T-helper 17 cell (primary cell): ENCODE measurements around the gene NFXL1. TPM values are rescaled to one million over a fixed set of nuclear protein-coding genes. Genes with fewer than 3 reads are reported as not detected.
A peak's percentile ranks its signal among the peaks of the same experiment; 100 is the strongest.
"Not testable (repeated sequence)": the region's sequence is repeated elsewhere in the genome, so short reads cannot be mapped to it uniquely, and the experiment has no call there.

ENCODE experiments used
- ATAC-seq: fragments of 150-1000 bp; cut with Tn5 transposase; 2 replicates; pipeline ENCODE4 v1.10.0; 2021; ENCODE audit warnings: mild to moderate bottlenecking, moderate library complexity
- DNase-seq, 3 donors: peaks; one replicate each; pipeline versions ENCODE4 v3.0.0 to v3.0.0-alpha.2; 2020 to 2021
- H3K9me3 ChIP-seq: one replicate; pipeline ENCODE4 v1.7.0; 2013; ENCODE audit warnings: low read length, mild to moderate bottlenecking; ENCODE audit not compliant: control insufficient read depth, poor library complexity, severe bottlenecking
- H3K27ac Mint-ChIP-seq: one replicate; pipeline ENCODE4 v1.8.0; 2022; ENCODE audit warnings: mild to moderate bottlenecking, moderate library complexity, mixed read lengths
- H3K27me3 Mint-ChIP-seq: one replicate; pipeline ENCODE4 v1.8.0; 2022; ENCODE audit warnings: mixed read lengths
- H3K36me3 Mint-ChIP-seq: one replicate; pipeline ENCODE4 v1.8.0; 2022; ENCODE audit warnings: low read depth, mixed read lengths
- H3K4me1 Mint-ChIP-seq: one replicate; pipeline ENCODE4 v1.8.0; 2022; ENCODE audit warnings: mild to moderate bottlenecking, mixed read lengths
- H3K4me3 Mint-ChIP-seq: one replicate; pipeline ENCODE4 v1.8.0; 2022; ENCODE audit warnings: mild to moderate bottlenecking, moderate library complexity, mixed read lengths
- total RNA-seq, 4 donors: library from RNA in 2 of 4; stranded (reverse) in 2 of 4; gene quantifications; one replicate each; pipeline ENCODE4 v1.2.3 and lab custom pipeline; 2022 to 2026

The NFXL1 gene
- total RNA-seq = 10 to 100 TPM; 11.0 to 12.2 TPM
- total RNA-seq (lab: John Stamatoyannopoulos, UW) = 15.5 to 20.9 reads per million in 2 donors

GRCh38 chr4:47914220-47914925 lies at the start of gene NFXL1:
TSS of gene NFXL1 (minus strand) at chr4:47914583. CDS start at chr4:47914203, 380 bp downstream.
- peak within 1 kb of the TSS; percentile 96 for H3K27ac Mint-ChIP-seq
- peaks cover 19% of the 10 kb centered on the region for H3K4me1 Mint-ChIP-seq
- H3K4me3 Mint-ChIP-seq = peak within 1 kb of the TSS; percentile 98
- H3K36me3 Mint-ChIP-seq = peaks cover 9% of the 10 kb centered on the region
- ATAC-seq (peak; percentile 97), DNase-seq (peak; percentile 91 to 92 (median 92))
- no peaks in the 10 kb centered on the region for H3K27me3 Mint-ChIP-seq
- H3K9me3 ChIP-seq = no peaks in the 10 kb centered on the region

- DNase-seq = no peak
- no peaks in the 10 kb centered on the region for H3K36me3 Mint-ChIP-seq
- H3K4me1 Mint-ChIP-seq = no peaks in the 10 kb centered on the region
- H3K9me3 ChIP-seq = no peaks in the 10 kb centered on the region
- no peak overlapping the region for H3K4me3 Mint-ChIP-seq
- ATAC-seq = no peak
- H3K27me3 Mint-ChIP-seq = peaks cover 5% of the 10 kb centered on the region
- no peak overlapping the region for H3K27ac Mint-ChIP-seq
These were observed 40.3 kb upstream of the NFXL1 start for GRCh38 chr4:47954677-47955076.

- H3K27me3 Mint-ChIP-seq = peaks cover 5% of the 10 kb centered on the region
- ATAC-seq (no peak), DNase-seq (no peak)
- H3K27ac Mint-ChIP-seq = no peak overlapping the region
- no peak overlapping the region for H3K4me3 Mint-ChIP-seq
- no peaks in the 10 kb centered on the region for H3K9me3 ChIP-seq
- H3K36me3 Mint-ChIP-seq = no peaks in the 10 kb centered on the region
- H3K4me1 Mint-ChIP-seq = no peaks in the 10 kb centered on the region
These were observed 39.9 kb upstream of the NFXL1 start for GRCh38 chr4:47954245-47954644.

GRCh38 chr4:47945930-47946726 lies 31.7 kb upstream of the NFXL1 start:
- Mint-ChIP-seq H3K4me1 (peaks cover 2% of the 10 kb centered on the region), H3K36me3 (no peaks in the 10 kb centered on the region), H3K27me3 (peaks cover 15% of the 10 kb centered on the region), H3K4me3 (no peak overlapping the region), H3K27ac (no peak overlapping the region)
- ATAC-seq (no peak), DNase-seq (no peak)
- no peaks in the 10 kb centered on the region for H3K9me3 ChIP-seq

- H3K9me3 ChIP-seq = no peaks in the 10 kb centered on the region
- H3K27ac Mint-ChIP-seq = no peak overlapping the region
- H3K27me3 Mint-ChIP-seq = peaks cover 28% of the 10 kb centered on the region
- no peak overlapping the region for H3K4me3 Mint-ChIP-seq
- peaks cover 2% of the 10 kb centered on the region for H3K4me1 Mint-ChIP-seq
- DNase-seq (no peak), ATAC-seq (no peak)
- no peaks in the 10 kb centered on the region for H3K36me3 Mint-ChIP-seq
These were observed 27.9 kb upstream of the NFXL1 start for GRCh38 chr4:47942081-47942819.

- no peak overlapping the region for H3K4me3 Mint-ChIP-seq
- H3K4me1 Mint-ChIP-seq = peaks cover 2% of the 10 kb centered on the region
- no peak for DNase-seq
- H3K27ac Mint-ChIP-seq = no peak overlapping the region
- peaks cover 26% of the 10 kb centered on the region for H3K27me3 Mint-ChIP-seq
- H3K9me3 ChIP-seq = no peaks in the 10 kb centered on the region
- no peak for ATAC-seq
- no peaks in the 10 kb centered on the region for H3K36me3 Mint-ChIP-seq
These were observed 25.1 kb upstream of the NFXL1 start for GRCh38 chr4:47939456-47939855.

- H3K27ac Mint-ChIP-seq = no peak overlapping the region
- H3K9me3 ChIP-seq = no peaks in the 10 kb centered on the region
These were observed 22.0 kb upstream of the NFXL1 start for GRCh38 chr4:47936336-47936735.

GRCh38 chr4:47933840-47934239 lies 19.5 kb upstream of the NFXL1 start:
- peaks cover 4% of the 10 kb centered on the region for H3K36me3 Mint-ChIP-seq

More at GRCh38 chr4:47936336-47936735, 22.0 kb upstream of the NFXL1 start:
- H3K4me1 Mint-ChIP-seq = no peaks in the 10 kb centered on the region
- H3K36me3 Mint-ChIP-seq = no peaks in the 10 kb centered on the region
- H3K4me3 Mint-ChIP-seq = no peak overlapping the region
- no peak for ATAC-seq
- no peak for DNase-seq
- peaks cover 26% of the 10 kb centered on the region for H3K27me3 Mint-ChIP-seq

GRCh38 chr4:47930971-47931804 lies 16.8 kb upstream of the NFXL1 start:
- peaks cover 6% of the 10 kb centered on the region for H3K36me3 Mint-ChIP-seq
- DNase-seq (no peak), ATAC-seq (no peak)
- no peak overlapping the region for H3K4me3 Mint-ChIP-seq
- H3K27ac Mint-ChIP-seq = no peak overlapping the region
- H3K27me3 Mint-ChIP-seq = peaks cover 30% of the 10 kb centered on the region
- no peaks in the 10 kb centered on the region for H3K9me3 ChIP-seq
- peaks cover 21% of the 10 kb centered on the region for H3K4me1 Mint-ChIP-seq

More at GRCh38 chr4:47933840-47934239, 19.5 kb upstream of the NFXL1 start:
- ATAC-seq = peak; percentile 74
- Mint-ChIP-seq H3K4me3 (no peak overlapping the region), H3K27me3 (peaks cover 20% of the 10 kb centered on the region), H3K27ac (no peak overlapping the region), H3K4me1 (peaks cover 9% of the 10 kb centered on the region)
- DNase-seq = no peak
- H3K9me3 ChIP-seq = no peaks in the 10 kb centered on the region

- DNase-seq (no peak), ATAC-seq (no peak)
- Mint-ChIP-seq H3K27ac (peak overlapping the region; percentile 56), H3K4me1 (peaks cover 21% of the 10 kb centered on the region), H3K27me3 (peaks cover 44% of the 10 kb centered on the region), H3K4me3 (no peak overlapping the region), H3K36me3 (peaks cover 6% of the 10 kb centered on the region)
- H3K9me3 ChIP-seq = no peaks in the 10 kb centered on the region
These were observed 15.4 kb upstream of the NFXL1 start for GRCh38 chr4:47929682-47930201.

- H3K4me3 Mint-ChIP-seq = peak overlapping the region; percentile 63
- H3K36me3 Mint-ChIP-seq = peaks cover 9% of the 10 kb centered on the region
- peaks cover 21% of the 10 kb centered on the region for H3K4me1 Mint-ChIP-seq
- H3K9me3 ChIP-seq = no peaks in the 10 kb centered on the region
- peaks cover 56% of the 10 kb centered on the region for H3K27me3 Mint-ChIP-seq
- ATAC-seq = peak; percentile 98
- H3K27ac Mint-ChIP-seq = no peak overlapping the region
- DNase-seq = peak in 2 of 3 donors; percentile 14 to 36
These were observed 12.4 kb upstream of the NFXL1 start for GRCh38 chr4:47926667-47927258.

GRCh38 chr4:47923261-47923608 lies 8.9 kb upstream of the NFXL1 start:
- H3K36me3 Mint-ChIP-seq, H3K9me3 ChIP-seq, H3K4me3 Mint-ChIP-seq, ATAC-seq, H3K27ac Mint-ChIP-seq, DNase-seq, H3K4me1 Mint-ChIP-seq: not testable (repeated sequence)
- H3K27me3 Mint-ChIP-seq = peaks cover 56% of the 10 kb centered on the region
